HG03045 (cell line): ENCODE results near the gene PPP1R16B.
"Not testable (repeated sequence)": the region's sequence is repeated elsewhere in the genome, so short reads cannot be mapped to it uniquely, and the experiment has no call there.

ENCODE experiments used
- ATAC-seq: cut with Tn5 transposase; IDR thresholded peaks from one replicate; pipeline ENCODE4 v1.9.1; 2021; ENCODE audit warnings: mild to moderate bottlenecking, moderate library complexity; ENCODE audit not compliant: unreplicated experiment

The PPP1R16B gene

DNA sequence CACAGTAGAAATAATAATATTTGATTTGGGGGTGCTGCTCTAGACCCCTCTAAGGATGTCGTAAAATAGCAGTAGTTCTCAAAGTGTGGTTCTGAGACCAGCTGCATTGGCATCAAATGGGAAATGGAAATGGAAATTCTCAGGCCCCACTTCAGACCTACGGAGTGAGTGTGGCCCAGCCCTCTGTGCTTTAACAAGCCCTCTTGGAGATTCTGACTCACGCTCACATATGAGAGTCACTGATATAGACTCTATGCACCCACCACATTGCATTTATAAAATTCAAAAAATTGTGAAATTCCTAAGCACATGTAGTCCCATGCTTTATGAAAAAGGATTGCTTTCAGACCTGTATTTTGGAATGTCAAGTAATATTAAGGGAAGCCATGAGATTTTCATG is 14.2 kb upstream of the PPP1R16B start:
- no peak for ATAC-seq

DNA sequence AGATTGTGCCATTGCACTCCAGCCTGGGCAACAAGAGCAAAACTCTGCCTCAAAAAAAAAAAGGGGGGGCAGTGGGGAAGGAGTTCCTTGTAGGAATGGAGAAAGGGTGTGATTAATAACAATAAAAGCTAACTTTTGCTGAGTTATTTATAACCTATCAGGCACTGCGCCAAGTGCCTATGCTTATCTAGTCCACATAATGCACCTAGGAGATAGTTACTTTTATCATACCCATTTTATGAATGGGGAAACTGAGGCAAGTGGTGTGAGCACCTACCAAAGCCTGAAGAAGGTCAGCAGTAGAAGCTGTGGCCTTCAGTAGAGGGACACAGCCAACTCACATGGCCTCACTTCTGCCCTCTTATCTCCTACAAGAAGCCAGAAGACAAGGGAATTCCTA is 13.6 kb upstream of the PPP1R16B start:
- no peak for ATAC-seq

DNA sequence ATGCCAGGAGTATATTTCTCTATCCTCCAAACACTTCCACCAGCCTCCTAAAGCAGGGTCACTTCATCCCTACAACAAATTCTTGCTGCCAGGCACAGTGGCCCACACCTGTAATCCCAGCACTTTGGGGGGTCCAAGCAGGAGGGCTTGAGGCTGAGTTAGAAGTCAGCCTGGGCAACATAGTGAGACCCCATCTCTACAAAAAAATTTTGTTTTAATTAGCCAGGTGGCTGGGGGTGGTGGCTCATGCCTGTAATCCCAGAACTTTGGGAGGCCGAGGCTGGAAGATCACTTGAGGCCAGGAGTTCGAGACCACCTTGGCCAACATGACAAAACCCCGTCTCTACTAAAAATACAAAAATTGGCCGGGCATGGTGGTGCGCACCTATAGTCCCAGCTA is 11.4 kb upstream of the PPP1R16B start:
- not testable (repeated sequence) for ATAC-seq

DNA sequence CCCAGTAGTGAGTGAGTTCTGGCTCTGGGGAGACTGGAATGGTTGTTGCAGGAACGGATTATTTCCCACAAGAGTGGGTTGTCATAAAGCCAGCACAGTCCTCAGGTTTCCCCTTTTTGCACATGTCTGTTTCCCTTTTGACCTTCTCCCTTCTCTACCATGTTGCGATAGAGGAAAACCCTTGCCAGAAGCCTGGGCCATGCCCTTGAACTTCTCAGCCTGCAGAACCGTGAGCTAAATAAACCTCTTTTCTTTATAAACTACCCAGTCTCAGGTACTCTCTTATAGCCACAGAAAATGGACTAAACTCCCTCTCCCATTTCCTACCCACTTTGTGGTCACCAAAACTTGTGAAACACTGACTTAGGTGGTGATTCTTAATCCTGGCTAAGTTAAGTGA is 7.2 kb upstream of the PPP1R16B start:
- ATAC-seq, result no peak

DNA sequence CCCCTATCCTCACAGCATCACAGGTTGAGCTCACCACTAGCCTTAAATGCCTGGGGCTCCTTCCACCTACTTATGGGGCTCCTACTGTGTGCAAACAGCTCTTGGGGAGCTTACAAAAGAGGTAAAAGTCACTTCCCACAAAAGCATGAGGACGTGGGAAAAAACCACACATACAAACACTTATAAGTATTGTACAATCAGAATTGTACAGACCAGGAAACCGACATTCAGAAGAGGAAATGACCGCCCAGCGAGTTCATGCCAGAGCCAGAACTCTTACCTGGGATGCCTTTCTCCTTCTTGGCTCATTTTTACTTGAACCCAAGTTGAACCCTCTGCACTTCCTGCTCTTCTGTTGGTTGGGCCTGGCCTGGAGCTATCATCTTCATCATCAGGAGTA is 6.3 kb upstream of the PPP1R16B start:
- ATAC-seq, result no peak

DNA sequence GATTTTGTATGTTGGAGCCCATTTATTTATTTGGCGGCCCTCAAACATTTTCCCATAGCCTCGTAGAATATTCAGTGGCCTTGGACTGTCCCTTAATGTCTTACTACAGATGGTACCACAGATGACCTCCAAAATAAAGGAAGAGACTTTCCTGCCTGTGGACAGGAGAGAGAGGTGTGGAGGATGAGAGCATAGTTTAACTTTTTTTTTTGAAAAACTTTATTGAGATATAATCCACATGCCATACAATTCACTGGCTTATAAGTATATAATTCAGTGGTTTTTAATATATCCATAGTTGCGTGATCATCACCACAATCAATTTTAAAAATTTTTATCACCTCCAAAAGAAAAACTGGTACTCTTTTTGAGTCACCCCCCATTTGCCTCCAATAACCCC is 4.6 kb upstream of the PPP1R16B start:
- no peak for ATAC-seq

DNA sequence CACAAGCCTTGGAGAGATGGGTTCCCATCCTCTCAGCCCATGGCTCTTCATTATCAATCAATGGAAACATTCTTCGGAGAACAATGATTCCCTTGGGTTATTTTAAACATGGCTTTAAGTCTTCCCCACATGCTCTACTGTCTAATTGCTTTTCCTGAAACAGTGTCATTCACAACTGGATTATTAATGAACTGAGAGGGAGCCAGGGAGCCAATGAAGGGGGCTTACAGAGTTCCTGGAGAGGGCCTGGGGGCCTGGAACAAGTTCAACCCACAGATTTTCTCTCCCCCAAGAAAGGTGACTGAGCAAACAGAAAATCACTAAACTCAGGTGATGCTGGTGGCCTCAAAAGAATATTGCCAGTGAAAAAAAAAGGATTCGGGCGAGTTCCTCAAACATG is 1.3 kb upstream of the PPP1R16B start:
- no peak for ATAC-seq

DNA sequence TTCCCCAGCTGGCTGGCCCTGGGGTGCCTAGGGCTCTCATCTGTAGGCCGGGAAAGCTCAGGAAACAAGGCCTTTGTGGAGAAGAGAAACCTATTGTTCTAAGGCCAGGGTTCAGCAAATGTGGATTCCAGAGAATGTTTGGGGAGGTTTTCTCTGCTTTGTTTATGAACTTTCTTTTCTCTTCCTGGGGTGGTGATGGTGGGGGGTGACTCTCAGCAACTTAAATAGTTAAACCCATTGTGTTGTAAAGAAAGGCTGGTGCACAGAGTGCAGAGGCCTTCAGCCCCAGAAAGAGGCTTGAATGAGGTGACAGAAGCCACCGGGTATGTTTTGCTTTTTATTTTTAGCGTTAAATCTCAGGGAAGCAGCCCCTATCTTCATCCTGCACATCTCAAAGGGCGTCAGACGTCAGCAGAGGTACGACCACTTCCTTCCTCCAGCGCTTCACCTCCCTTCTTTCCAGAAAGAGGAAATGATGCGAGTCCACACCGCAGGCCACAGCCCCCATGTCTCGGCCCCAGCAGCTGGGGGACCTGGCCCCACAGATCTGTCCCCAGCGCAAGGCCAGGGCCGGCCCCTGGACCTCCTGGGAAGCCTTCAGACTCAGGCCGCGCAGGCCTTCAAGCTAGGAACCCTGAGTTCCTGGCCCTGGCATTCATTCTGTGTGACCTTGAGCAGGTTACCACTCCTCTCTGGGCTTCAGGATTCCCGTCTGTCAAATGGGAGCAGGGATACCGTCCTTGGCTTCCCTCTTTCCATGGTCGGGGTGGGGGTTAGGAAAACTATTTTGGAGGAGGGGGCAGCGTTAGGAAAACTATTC is 605 bp upstream of the PPP1R16B start:
- ATAC-seq, result no peak

DNA sequence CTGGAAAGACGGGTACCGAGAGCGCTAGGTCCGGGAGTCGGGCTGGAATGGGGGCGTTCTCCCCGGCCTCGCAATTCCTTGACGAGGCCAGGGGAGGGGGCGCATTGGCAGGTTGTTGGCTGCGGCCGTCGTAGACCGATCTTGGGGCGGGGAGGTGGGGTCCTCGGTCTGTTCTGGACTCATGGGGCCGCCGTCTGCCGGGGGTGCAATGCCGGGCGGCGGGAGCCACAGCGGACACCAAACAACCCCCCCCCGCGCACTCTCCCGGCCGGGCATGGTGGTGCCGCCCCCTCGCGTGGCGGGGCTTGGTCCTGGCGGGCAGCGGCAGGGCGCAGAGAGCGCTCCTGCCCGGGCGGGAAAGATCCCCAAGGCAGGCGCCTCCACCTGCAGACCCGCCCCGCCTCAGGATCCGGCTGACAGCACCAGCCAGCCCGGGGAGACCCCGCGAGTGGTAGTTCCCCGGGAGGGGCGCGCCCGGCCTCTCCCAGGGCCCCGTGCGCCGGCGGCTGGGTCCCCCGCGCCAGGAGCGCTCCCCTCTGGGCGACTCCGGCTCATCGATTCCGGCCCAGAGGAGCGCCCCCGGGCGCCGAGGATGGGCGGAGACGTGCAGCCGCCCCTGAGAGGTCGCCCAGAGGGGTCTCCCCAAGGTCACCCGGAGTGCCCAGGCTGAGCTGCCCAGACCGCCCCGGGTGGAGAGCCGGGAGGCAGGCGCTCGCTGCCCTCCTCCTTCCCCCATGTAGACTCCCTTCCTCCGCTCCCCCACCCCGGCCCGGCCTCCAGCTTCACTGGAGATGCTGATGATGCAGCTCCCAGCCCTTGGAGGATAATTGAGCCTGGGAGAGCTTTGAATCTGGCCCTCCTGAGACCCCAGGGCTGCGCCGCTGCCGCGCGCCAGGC is 709 bp downstream of the PPP1R16B start:
- ATAC-seq, result no peak

DNA sequence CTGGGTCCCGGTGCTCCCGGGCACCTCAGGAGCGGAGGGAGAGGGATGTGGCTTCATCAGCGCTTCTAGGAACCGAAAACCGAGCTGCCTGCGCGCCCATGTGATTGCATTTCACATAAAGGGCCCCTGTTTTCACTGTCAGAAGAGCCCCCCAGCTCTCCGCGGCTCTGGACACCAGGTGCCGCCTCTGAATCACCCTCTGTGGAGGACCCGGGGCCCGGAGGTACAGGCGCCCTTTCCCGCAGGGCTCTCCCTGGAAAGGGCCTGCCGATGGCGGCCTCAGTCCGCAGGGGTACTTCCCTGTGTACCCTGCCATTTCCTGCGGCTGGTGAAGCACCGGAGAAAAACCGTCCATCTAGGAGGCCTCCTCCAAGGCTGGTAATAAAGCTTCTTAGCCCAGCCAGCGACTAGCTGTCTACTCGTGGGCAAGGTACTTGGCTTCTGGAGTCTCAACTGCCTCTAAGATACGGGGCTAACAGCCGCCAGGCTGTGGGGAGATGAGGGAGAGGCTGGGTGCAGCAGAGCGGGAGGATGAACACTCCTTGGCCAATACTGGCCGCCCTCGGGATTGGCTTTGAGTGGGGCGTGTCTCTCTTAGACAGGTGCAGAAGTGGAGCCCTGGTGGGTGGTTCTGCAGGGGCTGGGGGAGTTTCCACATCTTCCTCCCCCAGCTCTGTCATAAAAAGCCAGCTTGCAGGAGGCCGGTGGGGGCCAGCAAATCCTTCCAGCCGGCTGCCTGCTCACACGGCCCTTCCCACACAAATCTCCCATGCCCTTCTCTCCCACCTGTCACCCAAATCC is 1.6 kb downstream of the PPP1R16B start:
- no peak for ATAC-seq

DNA sequence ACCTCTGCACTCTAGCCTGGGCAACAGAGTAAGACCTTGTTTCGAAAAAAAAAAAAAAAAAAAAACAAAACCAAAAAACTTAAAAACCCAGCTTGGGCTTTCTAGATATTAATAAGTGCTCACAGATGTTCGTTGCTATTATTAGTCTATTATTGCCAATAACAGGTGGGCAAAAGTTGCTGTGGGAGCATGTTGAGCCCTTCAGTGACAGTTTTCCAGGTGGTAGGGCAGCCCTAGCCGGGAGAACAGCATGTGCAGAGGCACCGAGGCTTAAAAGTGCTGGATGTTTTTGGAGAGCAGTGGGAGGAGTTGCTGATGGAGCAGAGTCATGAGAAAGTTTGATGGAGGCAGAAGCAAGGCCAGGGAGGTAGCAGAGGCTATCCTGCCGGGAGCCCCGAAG is 4.4 kb downstream of the PPP1R16B start:
- ATAC-seq, result no peak

DNA sequence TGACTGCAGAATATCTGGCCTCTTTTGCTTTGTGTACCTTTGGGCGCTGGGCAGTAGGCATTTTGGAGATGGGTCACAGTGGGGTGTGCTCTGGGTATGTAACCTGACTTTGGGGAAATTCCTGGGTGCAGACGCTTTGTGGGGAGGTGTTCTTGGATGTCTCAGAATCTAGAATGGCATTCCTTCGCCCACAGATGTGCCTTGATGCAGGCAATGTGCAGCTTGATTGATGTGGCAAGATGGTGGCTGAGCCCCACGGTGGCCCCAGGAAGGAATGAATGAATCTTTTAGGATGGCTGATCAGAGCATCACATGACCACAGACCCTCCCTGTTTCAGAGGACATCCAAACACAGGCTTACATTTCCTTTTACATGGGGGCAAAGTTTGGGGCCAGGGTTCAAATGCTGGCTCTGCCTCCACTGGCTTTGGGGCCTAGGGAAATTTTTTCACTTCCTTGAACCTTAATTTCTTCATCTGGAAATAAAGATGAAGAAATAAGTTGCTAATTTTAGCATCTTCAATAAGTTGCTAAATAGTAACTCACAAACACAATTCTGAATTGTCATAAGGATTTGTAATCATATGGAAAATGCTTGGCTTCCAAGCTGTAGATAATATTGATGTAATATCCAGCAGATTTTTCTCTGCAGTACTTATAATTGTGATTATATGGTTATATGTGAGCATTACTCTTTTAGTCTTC is 5.6 kb downstream of the PPP1R16B start:
- ATAC-seq, result no peak

DNA sequence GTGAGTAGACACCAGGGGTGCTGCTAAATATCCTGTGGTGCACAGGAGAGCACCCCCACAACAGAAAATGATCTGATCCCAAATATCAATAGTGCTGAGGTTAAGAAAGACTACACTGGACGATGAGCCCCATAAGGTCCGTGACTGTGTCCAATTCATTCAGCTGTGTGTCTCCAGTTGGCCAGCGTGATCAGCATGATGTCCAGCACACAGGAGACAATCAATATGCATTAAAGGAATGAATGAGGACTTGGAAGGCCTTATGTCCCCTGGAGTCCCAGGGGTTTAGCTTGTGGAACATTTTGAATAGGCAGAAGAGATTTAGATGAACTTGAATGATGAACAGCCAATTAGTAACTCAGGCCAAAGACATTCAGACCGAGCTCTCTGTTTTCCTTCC is 6.3 kb downstream of the PPP1R16B start:
- ATAC-seq, result no peak

DNA sequence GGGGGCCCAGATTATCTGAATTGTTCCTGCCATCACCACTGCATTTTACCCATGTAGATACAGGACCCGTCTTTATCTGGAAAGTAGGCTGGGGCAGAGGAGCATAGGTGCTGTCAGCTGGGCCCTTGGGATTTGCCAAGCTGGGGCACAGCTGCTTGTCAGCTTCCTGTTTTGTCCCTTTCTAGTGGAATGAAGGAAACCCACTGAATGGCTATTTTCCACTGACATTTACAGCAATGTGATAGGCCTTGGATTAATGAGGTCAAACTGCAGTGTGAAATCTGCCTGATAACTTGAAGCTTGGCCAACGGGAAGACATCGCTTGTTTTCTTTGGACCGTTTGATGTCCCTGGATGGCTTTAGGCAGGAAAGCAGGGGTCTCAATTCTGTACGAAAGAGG is 6.7 kb downstream of the PPP1R16B start:
- ATAC-seq, result no peak

DNA sequence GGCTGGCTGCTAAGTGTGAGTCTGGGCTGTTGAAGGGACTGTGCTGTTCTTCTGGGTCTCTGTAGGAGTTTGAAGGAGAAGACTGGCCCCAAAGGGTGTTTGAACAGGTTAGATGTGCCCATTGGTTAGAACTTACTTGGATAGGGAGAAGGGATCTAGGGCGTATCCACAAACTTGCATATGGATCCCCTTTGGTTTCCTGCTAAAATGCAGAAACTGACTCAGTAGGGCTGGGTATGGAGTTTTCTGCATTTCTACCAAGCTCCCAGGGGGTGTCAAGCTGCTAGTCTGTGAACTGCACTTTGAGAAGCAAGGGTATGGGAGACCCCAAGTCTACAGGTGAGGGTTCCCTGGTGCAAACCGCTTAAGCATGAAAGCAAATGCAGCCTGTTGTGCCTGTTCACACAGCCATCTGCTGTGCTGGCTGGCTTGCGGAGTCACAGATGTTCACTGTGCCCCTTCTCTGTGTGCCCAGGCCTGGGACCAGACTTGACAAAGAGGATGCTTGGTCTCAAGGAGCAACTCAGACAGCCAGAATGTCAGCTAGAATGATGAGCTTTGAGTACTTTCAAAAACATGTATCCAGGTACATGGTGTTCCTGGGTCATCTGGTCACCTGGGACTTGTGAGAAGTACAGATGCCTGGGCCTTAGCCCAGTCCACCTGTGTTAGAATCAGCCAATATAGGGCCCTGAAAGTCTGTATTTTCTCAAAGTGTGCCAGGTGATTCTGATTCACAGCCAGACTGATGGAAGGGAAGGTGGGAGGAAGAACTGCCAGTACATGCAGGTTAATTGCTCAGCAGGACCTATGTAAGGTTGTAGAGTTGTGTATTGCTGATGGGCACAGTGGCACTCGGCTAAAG is 7.4 kb downstream of the PPP1R16B start:
- ATAC-seq, result no peak

DNA sequence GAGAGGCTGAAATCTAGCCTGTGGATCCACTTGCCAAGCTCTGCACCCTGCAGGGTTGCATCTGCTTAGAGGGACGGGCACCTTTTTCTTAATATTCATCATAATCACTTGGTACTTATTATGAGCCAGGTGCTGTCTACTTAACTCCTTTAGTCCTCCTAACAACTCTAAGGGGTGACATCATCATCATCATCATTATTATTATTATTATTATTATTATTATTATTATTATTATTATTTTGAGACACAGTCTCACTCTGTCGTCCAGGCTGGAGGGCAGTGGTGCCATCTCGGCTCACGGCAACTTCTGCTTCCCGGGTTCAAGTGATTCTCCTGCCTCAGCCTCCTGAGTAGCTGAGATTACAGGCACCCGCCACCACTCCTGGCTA is 8.1 kb downstream of the PPP1R16B start:
- ATAC-seq, result not testable (repeated sequence)

DNA sequence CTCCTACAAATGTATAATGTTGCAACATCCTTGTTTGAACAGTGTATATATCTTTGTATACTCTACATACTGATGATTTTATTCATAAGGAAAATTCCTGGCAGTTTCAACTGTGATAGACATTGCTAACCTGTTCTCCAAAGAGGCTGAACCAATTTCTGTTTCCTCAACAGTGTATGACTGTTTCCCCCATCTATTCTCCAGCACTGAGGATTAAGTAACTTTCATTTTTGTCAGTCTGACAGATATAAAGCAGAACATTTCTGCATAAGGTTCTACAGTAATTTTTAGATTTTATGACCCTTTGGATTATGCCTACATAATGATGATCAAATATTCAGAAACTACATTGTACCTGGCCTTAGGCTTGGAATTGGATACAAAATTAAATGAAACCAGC is 9.9 kb downstream of the PPP1R16B start:
- no peak for ATAC-seq

DNA sequence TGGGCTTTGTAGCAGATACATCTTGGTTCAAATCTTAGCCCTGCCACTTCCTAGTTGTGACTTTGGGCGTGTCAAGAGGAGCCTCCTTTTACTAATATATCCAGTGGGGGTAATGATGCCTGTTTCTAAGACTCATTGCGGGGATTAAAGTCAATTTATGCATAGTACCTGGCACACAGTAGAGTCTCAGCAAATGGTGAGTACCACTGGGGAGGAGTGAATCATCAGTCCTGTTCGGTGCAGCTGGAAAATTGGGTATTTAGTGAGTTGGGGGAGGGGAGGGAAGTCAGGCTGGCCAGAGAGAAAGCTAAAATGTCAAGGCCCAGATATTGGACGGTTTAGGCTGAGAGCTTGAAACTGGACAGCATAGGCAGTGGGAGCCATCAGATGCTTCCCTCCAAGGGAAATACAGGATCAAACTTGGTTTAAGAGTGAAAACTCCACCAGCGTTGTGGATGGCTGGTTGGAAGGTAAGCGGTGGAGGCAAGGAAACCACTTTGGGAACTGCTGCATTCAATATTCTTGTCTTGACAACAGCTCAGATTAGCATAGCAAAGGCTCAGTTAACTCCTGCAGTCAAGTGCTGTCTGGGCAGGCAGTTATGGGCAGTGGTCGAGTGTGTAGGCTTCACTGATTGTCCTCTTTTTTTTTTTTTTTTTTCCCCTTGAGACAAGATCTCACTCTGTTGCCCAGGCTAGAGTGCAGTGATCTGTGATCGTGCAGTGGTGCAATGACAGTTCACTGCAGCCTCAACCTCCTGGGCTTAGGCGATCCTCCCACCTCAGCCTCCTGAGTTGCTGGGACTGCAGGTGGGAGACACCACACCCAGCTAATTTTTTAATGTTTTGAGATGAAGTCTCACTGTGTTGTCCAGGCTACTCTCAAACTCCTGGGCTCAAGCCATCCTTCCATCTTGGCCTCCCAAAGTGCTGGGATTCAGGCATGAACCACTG is 12.9 kb downstream of the PPP1R16B start:
- no peak for ATAC-seq

DNA sequence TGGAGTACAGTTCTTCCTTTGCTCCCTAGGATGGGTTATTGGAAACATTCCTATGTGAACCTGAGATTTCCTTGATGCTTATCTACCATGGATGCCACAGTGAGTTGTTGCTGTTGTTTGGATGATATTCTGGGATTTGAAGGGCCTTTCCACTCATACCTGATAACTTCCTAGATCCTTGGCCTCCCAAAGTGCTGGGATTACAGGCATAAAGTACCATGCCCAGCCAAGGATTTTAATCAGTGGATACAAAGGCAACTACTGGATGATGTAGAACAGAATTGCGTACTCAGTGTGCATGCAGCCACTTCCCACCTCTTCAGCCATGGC is 20.0 kb downstream of the PPP1R16B start:
- no peak for ATAC-seq
